A673 (cell line): ENCODE data around the gene RNF220.

ENCODE experiments used
- EZH2 ChIP-seq: fragments of 200-600 bp; sonication (generic); IDR thresholded peaks from 2 replicates; pipeline ENCODE4 v1.6.1; 2017; ENCODE audit warnings: borderline replicate concordance, low read depth, mild to moderate bottlenecking, mixed read lengths, antibody characterized with exemption, low read length; ENCODE audit not compliant: poor library complexity, severe bottlenecking
- TF ChIP-seq, protein P1 (sequence below): fragments of 300-800, 200-600 bp; sonication (generic); conservative IDR thresholded peaks from 2 replicates; pipeline ENCODE4 v1.5.1; 2017; ENCODE audit warnings: low read depth, mild to moderate bottlenecking, antibody characterized with exemption, low read length, moderate library complexity, mixed read lengths

GRCh38 chr1:44420535-44420934 is 15.5 kb downstream of the RNF220 start:
- TF ChIP-seq, protein P1, sequence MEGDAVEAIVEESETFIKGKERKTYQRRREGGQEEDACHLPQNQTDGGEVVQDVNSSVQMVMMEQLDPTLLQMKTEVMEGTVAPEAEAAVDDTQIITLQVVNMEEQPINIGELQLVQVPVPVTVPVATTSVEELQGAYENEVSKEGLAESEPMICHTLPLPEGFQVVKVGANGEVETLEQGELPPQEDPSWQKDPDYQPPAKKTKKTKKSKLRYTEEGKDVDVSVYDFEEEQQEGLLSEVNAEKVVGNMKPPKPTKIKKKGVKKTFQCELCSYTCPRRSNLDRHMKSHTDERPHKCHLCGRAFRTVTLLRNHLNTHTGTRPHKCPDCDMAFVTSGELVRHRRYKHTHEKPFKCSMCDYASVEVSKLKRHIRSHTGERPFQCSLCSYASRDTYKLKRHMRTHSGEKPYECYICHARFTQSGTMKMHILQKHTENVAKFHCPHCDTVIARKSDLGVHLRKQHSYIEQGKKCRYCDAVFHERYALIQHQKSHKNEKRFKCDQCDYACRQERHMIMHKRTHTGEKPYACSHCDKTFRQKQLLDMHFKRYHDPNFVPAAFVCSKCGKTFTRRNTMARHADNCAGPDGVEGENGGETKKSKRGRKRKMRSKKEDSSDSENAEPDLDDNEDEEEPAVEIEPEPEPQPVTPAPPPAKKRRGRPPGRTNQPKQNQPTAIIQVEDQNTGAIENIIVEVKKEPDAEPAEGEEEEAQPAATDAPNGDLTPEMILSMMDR, result no peak
- no peak for TF ChIP-seq EZH2
